ENCODE data around the gene HDDC2. TPM values are rescaled to one million over a fixed set of nuclear protein-coding genes. Genes with fewer than 3 reads are reported as not detected.

Gene HDDC2
- total RNA-seq (ENCODE audit: low replicate concordance): 32.1 and 71.5 TPM in 2 replicates

GRCh38 chr6:125301435-125302391, at the start of gene HDDC2:
Gene HDDC2, minus strand, starts transcription at chr6:125301967. Its CDS starts 35 bp downstream, at chr6:125301932.
- peak; percentile 61 for DNase-seq (ENCODE audit: low read depth)
- TF ChIP-seq CTCF (IDR thresholded peaks at IDR 0.05; ENCODE audit: insufficient read depth, low read length): no peak
- H3K4me3 ChIP-seq (ENCODE audit: low read depth, low read length): peak within 1 kb of the TSS; percentile 82

GRCh38 chr6:125346926-125347563, 45.3 kb upstream of the HDDC2 start:
- H3K4me3 ChIP-seq (ENCODE audit: low read depth, low read length): no peak overlapping the region

GRCh38 chr6:125346201-125346925, 44.6 kb upstream of the HDDC2 start:
- no peak overlapping the region for H3K4me3 ChIP-seq (ENCODE audit: low read depth, low read length)
- DNase-seq (ENCODE audit: low read depth): no peak
- no peak for TF ChIP-seq CTCF (IDR thresholded peaks at IDR 0.05; ENCODE audit: insufficient read depth, low read length)

More at GRCh38 chr6:125346926-125347563, 45.3 kb upstream of the HDDC2 start:
- DNase-seq (ENCODE audit: low read depth): no peak
- no peak for TF ChIP-seq CTCF (IDR thresholded peaks at IDR 0.05; ENCODE audit: insufficient read depth, low read length)

- H3K4me3 ChIP-seq (ENCODE audit: low read depth, low read length): no peak overlapping the region
- no peak for TF ChIP-seq CTCF (IDR thresholded peaks at IDR 0.05; ENCODE audit: insufficient read depth, low read length)
- no peak for DNase-seq (ENCODE audit: low read depth)
These were observed 39.7 kb upstream of the HDDC2 start for GRCh38 chr6:125341460-125341859.

- H3K4me3 ChIP-seq (ENCODE audit: low read depth, low read length): no peak overlapping the region
- no peak for DNase-seq (ENCODE audit: low read depth)
- TF ChIP-seq CTCF (IDR thresholded peaks at IDR 0.05; ENCODE audit: insufficient read depth, low read length): no peak
These were observed 39.2 kb upstream of the HDDC2 start for GRCh38 chr6:125340991-125341390.

- no peak overlapping the region for H3K4me3 ChIP-seq (ENCODE audit: low read depth, low read length)
- DNase-seq (ENCODE audit: low read depth): no peak
- no peak for TF ChIP-seq CTCF (IDR thresholded peaks at IDR 0.05; ENCODE audit: insufficient read depth, low read length)
These were observed 38.5 kb upstream of the HDDC2 start for GRCh38 chr6:125340175-125340835.
